SK-N-SH (cell line): ENCODE measurements around the gene HMOX1. TPM values are rescaled to one million over a fixed set of nuclear protein-coding genes. Genes with fewer than 3 reads are reported as not detected.

ENCODE experiments used
- CTCF ChIA-PET: fragments of 300-600, 350-600 bp; formaldehyde crosslinking; extraction: SDS; loops from one replicate; lab custom pipeline; 2021; lab: Yijun Ruan, JAX
- POLR2A ChIA-PET: fragments of 350-600 bp; sonication (Branson Sonifier 250); formaldehyde crosslinking; extraction: SDS; loops from one replicate; lab custom pipeline; 2020; ENCODE audit warnings: antibody characterized with exemption, inconsistent platforms; lab: Yijun Ruan, JAX
- DNase-seq: peaks from one replicate; pipeline ENCODE4 v3.0.0; 2012
- H2AFZ ChIP-seq: fragments of 200-600 bp; sonication (generic); 2 replicates; pipeline ENCODE4 v1.8.1; 2016; ENCODE audit warnings: antibody characterized with exemption, mild to moderate bottlenecking, low read depth
- H3F3A ChIP-seq: fragments of 200-600 bp; sonication (generic); replicated peaks from 2 replicates; pipeline ENCODE3; 2016; ENCODE audit warnings: antibody characterized with exemption, mild to moderate bottlenecking; ENCODE audit not compliant: insufficient read depth
- H3K27ac ChIP-seq, 2 experiments: fragments of 200-500 bp in 1 of 2; fragments of 200-600 bp in 1 of 2; sonication (Bioruptor generic) in 1 of 2; sonication (generic), shearing (Covaris generic) in 1 of 2; 2 replicates each; pipeline versions ENCODE4 v1.5.1 to v1.6.1; 2014 to 2016; ENCODE audit warnings: low read depth in 2 of 2, inconsistent platforms in 1 of 2, low read length in 1 of 2, mild to moderate bottlenecking in 1 of 2, mixed read lengths in 1 of 2
- H3K27me3 ChIP-seq: fragments of 200-600 bp; sonication (generic), shearing (Covaris generic); 2 replicates; pipeline ENCODE4 v1.6.1; 2016; ENCODE audit warnings: mixed run types; ENCODE audit not compliant: insufficient read depth
- H3K36me3 ChIP-seq, 2 experiments: fragments of 200-500 bp in 1 of 2; fragments of 200-600 bp in 1 of 2; sonication (Bioruptor generic) in 1 of 2; sonication (generic) in 1 of 2; replicated peaks in 1 of 2; 2 replicates each; pipeline versions ENCODE3 to v1.5.1; 2014 to 2016; ENCODE audit warnings: low read length in 1 of 2, mild to moderate bottlenecking in 1 of 2; ENCODE audit not compliant: insufficient read depth in 2 of 2, control insufficient read depth in 1 of 2
- H3K4me1 ChIP-seq, 2 experiments: fragments of 200-500 bp in 1 of 2; fragments of 200-600 bp in 1 of 2; sonication (Bioruptor generic) in 1 of 2; sonication (generic), shearing (Covaris generic) in 1 of 2; 2 replicates each; pipeline versions ENCODE4 v1.5.1 to v1.6.1; 2014 to 2016; ENCODE audit warnings: low read depth in 1 of 2, low read length in 1 of 2, mixed run types in 1 of 2; ENCODE audit not compliant: insufficient read depth in 2 of 2, control insufficient read depth in 1 of 2
- H3K4me2 ChIP-seq: fragments of 200-600 bp; sonication (generic), shearing (Covaris generic); 2 replicates; pipeline ENCODE4 v1.6.1; 2017; ENCODE audit warnings: mixed run types
- H3K4me3 ChIP-seq, 2 experiments: fragments of 200-500 bp in 1 of 2; fragments of 200-600 bp in 1 of 2; sonication (Bioruptor generic) in 1 of 2; sonication (generic), shearing (Covaris generic) in 1 of 2; 2 replicates each; pipeline versions ENCODE4 v1.5.1 to v1.8.1; 2014 to 2016; ENCODE audit warnings: low read depth in 2 of 2, inconsistent platforms in 1 of 2, low read length in 1 of 2, mild to moderate bottlenecking in 1 of 2, mixed read lengths in 1 of 2, moderate library complexity in 1 of 2
- H3K79me2 ChIP-seq: fragments of 200-600 bp; sonication (generic); 2 replicates; pipeline ENCODE4 v1.8.1; 2017; ENCODE audit warnings: mild to moderate bottlenecking; ENCODE audit not compliant: insufficient read depth
- H3K9ac ChIP-seq: fragments of 200-600 bp; sonication (generic); 2 replicates; pipeline ENCODE4 v1.6.1; 2017; ENCODE audit warnings: mixed run types
- H3K9me2 ChIP-seq: fragments of 200-600 bp; sonication (generic); 2 replicates; pipeline ENCODE4 v1.6.1; 2017; ENCODE audit warnings: mixed run types
- H3K9me3 ChIP-seq: fragments of 200-600 bp; sonication (generic); 2 replicates; pipeline ENCODE4 v1.6.1; 2017; ENCODE audit warnings: mixed run types, mild to moderate bottlenecking, moderate library complexity
- H4K20me1 ChIP-seq: fragments of 200-600 bp; sonication (generic); 2 replicates; pipeline ENCODE4 v1.6.1; 2017; ENCODE audit warnings: mild to moderate bottlenecking, mixed run types; ENCODE audit not compliant: insufficient read depth
- EZH2phosphoT487 ChIP-seq: fragments of 200-600 bp; sonication (generic); IDR thresholded peaks from 2 replicates; pipeline ENCODE4 v1.6.1; 2017; ENCODE audit warnings: low read depth, mixed run types, mild to moderate bottlenecking, antibody characterized with exemption, moderate library complexity, borderline replicate concordance
- FOXJ3 ChIP-seq: sonication (generic); formaldehyde crosslinking; IDR thresholded peaks from 2 replicates; pipeline ENCODE4 v1.5.1; 2020; ENCODE audit warnings: mild to moderate bottlenecking, missing genetic modification reagents
- FOXM1 ChIP-seq: IDR thresholded peaks from 2 replicates; pipeline ENCODE4 v1.4.0; 2012; ENCODE audit warnings: low read depth, mild to moderate bottlenecking
- IRF3 ChIP-seq: fragments of 150-350 bp; IDR thresholded peaks from 2 replicates; pipeline ENCODE4 v1.6.1; 2016; ENCODE audit warnings: mild to moderate bottlenecking, low read depth, low read length
- MEF2A ChIP-seq: IDR thresholded peaks from 2 replicates; pipeline ENCODE4 v1.4.0; 2012; ENCODE audit warnings: low read depth, borderline replicate concordance
- NRF1 ChIP-seq: IDR thresholded peaks from 2 replicates; pipeline ENCODE4 v1.6.1; 2012; ENCODE audit warnings: low read depth, mild to moderate bottlenecking, low read length
- POLR2AphosphoS5 ChIP-seq: IDR thresholded peaks from 2 replicates; pipeline ENCODE4 v1.6.1; 2012; ENCODE audit warnings: low read depth, low read length
- RCOR1 ChIP-seq: fragments of 150-350 bp; IDR thresholded peaks from 2 replicates; pipeline ENCODE4 v1.6.1; 2017; ENCODE audit warnings: antibody characterized with exemption, low read length
- REST ChIP-seq: IDR thresholded peaks from 2 replicates; pipeline ENCODE4 v1.6.1; 2012; ENCODE audit warnings: mild to moderate bottlenecking, low read depth, low read length, moderate library complexity
- RFX5 ChIP-seq: IDR thresholded peaks from 2 replicates; pipeline ENCODE4 v1.6.1; 2012; ENCODE audit warnings: mild to moderate bottlenecking, improper control_type of control experiment, low read length
- SMC3 ChIP-seq: IDR thresholded peaks from 2 replicates; pipeline ENCODE4 v1.6.1; 2012; ENCODE audit warnings: low read depth, low read length, improper control_type of control experiment
- TAF1 ChIP-seq: IDR thresholded peaks from 2 replicates; pipeline ENCODE4 v1.6.1; 2012; ENCODE audit warnings: low read depth, mild to moderate bottlenecking, low read length, moderate library complexity, borderline replicate concordance
- TCF12 ChIP-seq: IDR thresholded peaks from 2 replicates; pipeline ENCODE4 v1.4.0; 2012
- TEAD4 ChIP-seq: IDR thresholded peaks from 2 replicates; pipeline ENCODE4 v1.4.0; 2012; ENCODE audit warnings: mild to moderate bottlenecking, borderline replicate concordance; ENCODE audit not compliant: insufficient read depth
- WGBS: methylation state at CpG from one replicate; pipeline ENCODE4 v1.1.6; 2017; ENCODE audit warnings: low lambda C conversion rate; 5-methylcytosine and 5-hydroxymethylcytosine counted together
- polyA plus RNA-seq, 3 experiments: library from polyadenylated mRNA; depleted of rRNA; stranded (reverse); fragments of >200 nt; gene quantifications; 2 replicates each; pipeline ENCODE4 v1.2.3, GENCODE V29; 2012
- TF ChIP-seq, protein P1 (sequence below): fragments of 150-350 bp; IDR thresholded peaks from 2 replicates; pipeline ENCODE4 v1.6.1; 2017; ENCODE audit warnings: antibody characterized with exemption, low read length, low read depth, borderline replicate concordance
- TF ChIP-seq, protein P2 (sequence below): IDR thresholded peaks from 2 replicates; pipeline ENCODE4 v1.4.0; 2012; ENCODE audit warnings: low read depth, borderline replicate concordance

The HMOX1 gene
- polyA plus RNA-seq, 1 of the 3 experiments (the other 2 are of a cell fraction): 13.7 TPM

- DNase-seq: no peak
- WGBS: 42% methylated on average over 6 of the region's 6 CpGs
- no peaks in the 10 kb centered on the region for H3K9me2 ChIP-seq
- no peak overlapping the region for H3K4me2 ChIP-seq
- H3K9ac ChIP-seq: no peak overlapping the region
- H2AFZ ChIP-seq: no peak overlapping the region
- no peaks in the 10 kb centered on the region for H3K36me3 ChIP-seq
- no peaks in the 10 kb centered on the region for H3K9me3 ChIP-seq
- H4K20me1 ChIP-seq: no peaks in the 10 kb centered on the region
- TF ChIP-seq RFX5 (no peak), EZH2phosphoT487 (no peak), IRF3 (no peak), FOXM1 (no peak), NRF1 (no peak), TCF12 (no peak), RCOR1 (no peak), FOXJ3 (CRISPR knock-in tag) (no peak), SMC3 (no peak), TEAD4 (no peak), REST (no peak), POLR2AphosphoS5 (no peak), MEF2A (no peak), TAF1 (no peak)
- TF ChIP-seq, protein P1, sequence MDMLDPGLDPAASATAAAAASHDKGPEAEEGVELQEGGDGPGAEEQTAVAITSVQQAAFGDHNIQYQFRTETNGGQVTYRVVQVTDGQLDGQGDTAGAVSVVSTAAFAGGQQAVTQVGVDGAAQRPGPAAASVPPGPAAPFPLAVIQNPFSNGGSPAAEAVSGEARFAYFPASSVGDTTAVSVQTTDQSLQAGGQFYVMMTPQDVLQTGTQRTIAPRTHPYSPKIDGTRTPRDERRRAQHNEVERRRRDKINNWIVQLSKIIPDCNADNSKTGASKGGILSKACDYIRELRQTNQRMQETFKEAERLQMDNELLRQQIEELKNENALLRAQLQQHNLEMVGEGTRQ: no peak
- TF ChIP-seq, protein P2, sequence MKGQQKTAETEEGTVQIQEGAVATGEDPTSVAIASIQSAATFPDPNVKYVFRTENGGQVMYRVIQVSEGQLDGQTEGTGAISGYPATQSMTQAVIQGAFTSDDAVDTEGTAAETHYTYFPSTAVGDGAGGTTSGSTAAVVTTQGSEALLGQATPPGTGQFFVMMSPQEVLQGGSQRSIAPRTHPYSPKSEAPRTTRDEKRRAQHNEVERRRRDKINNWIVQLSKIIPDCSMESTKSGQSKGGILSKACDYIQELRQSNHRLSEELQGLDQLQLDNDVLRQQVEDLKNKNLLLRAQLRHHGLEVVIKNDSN: no peak
- TF ChIP-seq, all 33 proteins: peak for 0
- peaks cover 16% of the 10 kb centered on the region for H3F3A ChIP-seq
- H3K27me3 ChIP-seq: no peaks in the 10 kb centered on the region
- H3K79me2 ChIP-seq: no peaks in the 10 kb centered on the region
- H3K4me1 ChIP-seq: no peaks in the 10 kb centered on the region
- ChIA-PET POLR2A (no interaction called here), CTCF (interaction anchor here (0.8 to 1.2 kb wide), 3 partner anchors 10 to 31 kb away, joined by 3 to 5 read pairs (median 4); no protein-coding TSS in a partner anchor)
- H3K27ac ChIP-seq: no peak overlapping the region
- H3K4me3 ChIP-seq: no peak overlapping the region
Observed at GRCh38 chr22:35361001-35361558, 19.8 kb upstream of the HMOX1 start.
